ENCODE results near the gene GATM.
A peak's percentile ranks its signal among the peaks of the same experiment; 100 is the strongest.

The GATM gene, protein sequence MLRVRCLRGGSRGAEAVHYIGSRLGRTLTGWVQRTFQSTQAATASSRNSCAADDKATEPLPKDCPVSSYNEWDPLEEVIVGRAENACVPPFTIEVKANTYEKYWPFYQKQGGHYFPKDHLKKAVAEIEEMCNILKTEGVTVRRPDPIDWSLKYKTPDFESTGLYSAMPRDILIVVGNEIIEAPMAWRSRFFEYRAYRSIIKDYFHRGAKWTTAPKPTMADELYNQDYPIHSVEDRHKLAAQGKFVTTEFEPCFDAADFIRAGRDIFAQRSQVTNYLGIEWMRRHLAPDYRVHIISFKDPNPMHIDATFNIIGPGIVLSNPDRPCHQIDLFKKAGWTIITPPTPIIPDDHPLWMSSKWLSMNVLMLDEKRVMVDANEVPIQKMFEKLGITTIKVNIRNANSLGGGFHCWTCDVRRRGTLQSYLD

DNA sequence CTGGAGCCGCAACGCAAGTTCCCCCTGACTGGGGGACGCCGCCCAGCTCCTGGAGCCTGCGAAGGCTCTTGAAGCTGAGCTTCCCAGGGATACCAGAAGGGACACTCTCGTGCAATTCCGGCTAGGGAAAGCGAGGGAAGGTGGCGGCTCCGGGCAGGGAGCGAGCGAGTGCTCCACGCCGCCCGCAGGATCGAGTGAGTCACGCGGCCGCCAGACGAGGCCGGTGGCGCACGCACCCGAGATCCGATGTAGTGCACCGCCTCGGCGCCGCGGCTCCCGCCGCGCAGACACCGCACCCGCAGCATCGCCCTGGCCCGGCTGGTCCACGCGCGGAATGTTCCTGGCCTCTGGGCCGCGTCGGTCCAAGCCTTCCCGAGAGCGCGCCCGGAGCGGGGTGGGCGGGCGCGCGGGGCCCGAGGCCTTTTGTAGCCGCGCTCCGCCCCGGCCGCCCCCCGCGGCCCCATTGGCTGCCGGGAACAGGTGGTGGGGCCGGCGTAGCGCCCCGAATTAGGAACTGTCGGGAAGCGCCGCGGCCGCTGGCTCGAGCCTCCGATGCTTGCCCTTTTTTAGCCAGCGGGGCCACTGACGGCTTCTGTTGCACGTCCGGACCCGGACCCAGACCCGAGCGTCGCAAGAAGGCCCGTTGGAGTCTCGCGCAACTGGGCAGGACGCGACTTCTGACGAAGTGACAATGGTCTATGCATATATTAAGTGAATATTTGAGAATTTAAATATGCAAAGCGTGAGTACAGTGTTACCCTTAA lies at the start of gene GATM:
Gene GATM, minus strand, starts transcription at position 396 of the 764 bp plus-strand sequence. Its CDS starts 91 bp downstream, at position 305.
- no peak for DNase-seq (ENCODE audit: low read depth, low spot score)
- H3K4me3 ChIP-seq (ENCODE audit: low read depth, low read length), result peak within 1 kb of the TSS; percentile 48
- ChIA-PET CTCF (interaction anchor here (0.7 to 2.3 kb wide), 6 partner anchors 15 to 215 kb away, joined by 3 to 11 read pairs (median 4); a partner anchor contains a TSS), POLR2A (no interaction called here)
- TF ChIP-seq, protein P1, sequence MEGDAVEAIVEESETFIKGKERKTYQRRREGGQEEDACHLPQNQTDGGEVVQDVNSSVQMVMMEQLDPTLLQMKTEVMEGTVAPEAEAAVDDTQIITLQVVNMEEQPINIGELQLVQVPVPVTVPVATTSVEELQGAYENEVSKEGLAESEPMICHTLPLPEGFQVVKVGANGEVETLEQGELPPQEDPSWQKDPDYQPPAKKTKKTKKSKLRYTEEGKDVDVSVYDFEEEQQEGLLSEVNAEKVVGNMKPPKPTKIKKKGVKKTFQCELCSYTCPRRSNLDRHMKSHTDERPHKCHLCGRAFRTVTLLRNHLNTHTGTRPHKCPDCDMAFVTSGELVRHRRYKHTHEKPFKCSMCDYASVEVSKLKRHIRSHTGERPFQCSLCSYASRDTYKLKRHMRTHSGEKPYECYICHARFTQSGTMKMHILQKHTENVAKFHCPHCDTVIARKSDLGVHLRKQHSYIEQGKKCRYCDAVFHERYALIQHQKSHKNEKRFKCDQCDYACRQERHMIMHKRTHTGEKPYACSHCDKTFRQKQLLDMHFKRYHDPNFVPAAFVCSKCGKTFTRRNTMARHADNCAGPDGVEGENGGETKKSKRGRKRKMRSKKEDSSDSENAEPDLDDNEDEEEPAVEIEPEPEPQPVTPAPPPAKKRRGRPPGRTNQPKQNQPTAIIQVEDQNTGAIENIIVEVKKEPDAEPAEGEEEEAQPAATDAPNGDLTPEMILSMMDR (IDR thresholded peaks at IDR 0.05; ENCODE audit: insufficient read depth, low read length, missing control alignments), result peak; percentile 71

DNA sequence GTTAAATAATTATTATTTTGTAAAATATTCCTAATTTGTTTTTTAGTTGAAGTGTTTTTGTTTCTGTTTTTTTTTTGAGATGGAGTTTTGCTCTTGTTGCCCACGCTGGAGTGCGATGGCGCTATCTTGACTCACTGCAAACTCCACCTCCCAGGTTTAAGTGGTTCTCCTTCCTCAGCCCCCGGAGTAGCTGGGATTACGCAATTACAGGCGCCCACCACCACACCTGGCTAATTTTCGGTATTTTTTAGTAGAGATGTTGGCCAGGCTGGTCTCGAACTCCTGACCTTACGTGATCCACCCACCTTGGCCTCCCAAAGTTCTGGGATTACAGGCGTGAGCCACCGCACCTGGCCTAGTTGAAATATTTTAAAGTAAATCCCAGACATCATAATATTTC lies 48.7 kb upstream of the GATM start:
- no peak for DNase-seq (ENCODE audit: low read depth, low spot score)
- POLR2A ChIA-PET, result no interaction called here
- no peak overlapping the region for H3K4me3 ChIP-seq (ENCODE audit: low read depth, low read length)
- TF ChIP-seq, protein P1 (IDR thresholded peaks at IDR 0.05; ENCODE audit: insufficient read depth, low read length, missing control alignments), result no peak
- CTCF ChIA-PET, result interaction anchor here (0.8 to 5.8 kb wide), 6 partner anchors 12 to 34 kb away, joined by 3 to 96 read pairs (median 4); no protein-coding TSS in a partner anchor

DNA sequence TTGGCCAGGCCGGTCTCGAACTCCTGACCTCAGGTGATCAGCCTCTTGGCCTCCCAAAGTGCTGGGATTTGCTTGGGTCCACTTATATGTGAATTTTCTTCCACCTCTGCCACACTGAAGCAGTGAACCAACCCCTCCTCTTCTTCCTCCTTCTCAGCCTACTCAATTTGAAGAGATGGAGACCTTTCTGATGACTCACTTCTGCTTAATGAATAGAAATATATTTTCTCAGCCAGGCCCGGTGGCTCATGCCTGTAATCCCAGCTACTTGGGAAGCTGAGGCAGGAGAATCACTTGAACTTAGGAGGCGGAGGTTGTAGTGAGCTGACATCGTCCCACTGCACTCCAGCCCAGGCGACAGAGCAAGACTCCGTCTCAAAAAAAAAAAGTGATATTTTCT lies 46.8 kb upstream of the GATM start:
- H3K4me3 ChIP-seq (ENCODE audit: low read depth, low read length), result no peak overlapping the region
- ChIA-PET CTCF (interaction anchor here (1.0 to 5.8 kb wide), 5 partner anchors 10 to 188 kb away, joined by 3 to 96 read pairs (median 5); a partner anchor contains a TSS), POLR2A (no interaction called here)
- TF ChIP-seq, protein P1 (IDR thresholded peaks at IDR 0.05; ENCODE audit: insufficient read depth, low read length, missing control alignments), result no peak
- DNase-seq (ENCODE audit: low read depth, low spot score), result no peak

DNA sequence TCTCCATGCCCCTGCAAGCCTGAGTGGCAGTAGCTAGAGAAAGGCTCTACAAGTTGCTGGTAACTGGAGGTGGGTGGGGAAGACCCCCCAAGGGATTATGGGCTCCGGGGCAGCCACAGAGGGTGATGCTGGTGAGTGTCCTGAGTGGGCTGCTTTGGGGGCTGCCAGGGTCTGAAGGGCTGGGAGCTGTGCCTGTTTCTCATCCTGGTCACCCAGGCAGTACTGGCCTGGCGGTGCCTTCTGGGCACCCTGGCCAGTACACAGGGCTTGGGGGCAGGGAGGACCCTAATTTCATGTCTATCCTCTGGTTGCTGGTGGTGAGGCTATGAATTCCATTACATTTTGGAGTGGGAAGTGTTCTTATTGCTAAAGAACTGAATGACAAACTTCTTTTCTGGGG lies 46.1 kb upstream of the GATM start:
- no peak for DNase-seq (ENCODE audit: low read depth, low spot score)
- H3K4me3 ChIP-seq (ENCODE audit: low read depth, low read length), result no peak overlapping the region
- ChIA-PET CTCF (interaction anchor here (0.8 to 5.8 kb wide), 8 partner anchors 9 to 261 kb away, joined by 3 to 96 read pairs (median 6); no protein-coding TSS in a partner anchor), POLR2A (no interaction called here)
- TF ChIP-seq, protein P1 (IDR thresholded peaks at IDR 0.05; ENCODE audit: insufficient read depth, low read length, missing control alignments), result no peak

DNA sequence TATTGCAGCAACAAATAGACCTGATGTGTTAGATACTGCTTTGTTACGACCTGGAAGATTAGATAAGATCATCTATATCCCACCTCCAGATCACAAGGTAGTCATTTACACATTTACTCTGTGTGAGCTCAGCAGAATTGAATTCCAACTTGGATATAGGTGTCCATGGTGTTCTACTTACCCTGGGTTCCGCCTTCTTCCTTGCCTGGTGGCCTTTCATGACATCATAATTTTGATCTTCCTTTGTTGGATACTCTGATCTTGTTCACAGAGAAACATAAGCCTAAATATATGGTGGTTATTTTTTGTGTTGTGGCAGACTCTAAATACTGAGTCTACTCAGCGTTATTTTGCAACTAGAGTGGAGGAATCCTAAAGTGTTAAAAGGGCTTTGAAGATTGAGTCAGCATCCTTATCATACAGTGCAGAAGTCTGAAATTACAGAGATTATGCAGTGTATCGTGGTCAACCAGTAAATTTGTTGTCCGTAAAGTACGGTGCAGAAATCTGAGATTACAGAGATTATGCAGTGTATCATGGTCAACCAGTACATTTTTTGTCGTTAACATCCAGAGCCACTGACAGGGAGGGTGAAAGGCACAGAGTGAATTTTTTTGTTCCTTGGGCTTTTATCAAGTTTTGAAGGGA lies 39.1 kb upstream of the GATM start:
- no peak for DNase-seq (ENCODE audit: low read depth, low spot score)
- ChIA-PET POLR2A (interaction anchor here (0.7 kb wide), 1 partner anchor 214 kb away, joined by 4 read pairs; no protein-coding TSS in a partner anchor), CTCF (interaction anchor here (0.9 to 7.3 kb wide), 4 partner anchors 13 to 41 kb away, joined by 3 to 85 read pairs (median 48); a partner anchor contains a TSS)
- no peak overlapping the region for H3K4me3 ChIP-seq (ENCODE audit: low read depth, low read length)
- TF ChIP-seq, protein P1 (IDR thresholded peaks at IDR 0.05; ENCODE audit: insufficient read depth, low read length, missing control alignments), result no peak

Measured in AG04449 (cell line).